Activated naive CD8-positive, alpha-beta T cell (primary cell): ENCODE results near the gene COMMD8.
A peak's percentile ranks its signal among the peaks of the same experiment; 100 is the strongest.

Source experiments
- H3K27ac Mint-ChIP-seq: one replicate; pipeline ENCODE4 v1.8.0; 2021; ENCODE audit warnings: mixed read lengths
- H3K27me3 Mint-ChIP-seq: one replicate; pipeline ENCODE4 v1.8.0; 2021; ENCODE audit warnings: mixed read lengths
- H3K36me3 Mint-ChIP-seq: one replicate; pipeline ENCODE4 v1.8.0; 2021; ENCODE audit warnings: mixed read lengths
- H3K4me1 Mint-ChIP-seq: one replicate; pipeline ENCODE4 v1.8.0; 2021; ENCODE audit warnings: low read depth, mixed read lengths
- H3K4me3 Mint-ChIP-seq: one replicate; pipeline ENCODE4 v1.8.0; 2021; ENCODE audit warnings: mild to moderate bottlenecking, mixed read lengths
- H3K9me3 Mint-ChIP-seq: one replicate; pipeline ENCODE4 v1.8.0; 2021; ENCODE audit warnings: low read depth, mixed read lengths

The COMMD8 gene

GRCh38 chr4:47484168-47484567, 20.7 kb upstream of the COMMD8 start:
- H3K27me3 Mint-ChIP-seq, result no peaks in the 10 kb centered on the region
- peak overlapping the region; percentile 46 for H3K27ac Mint-ChIP-seq
- H3K4me1 Mint-ChIP-seq, result peaks cover 28% of the 10 kb centered on the region
- H3K9me3 Mint-ChIP-seq, result no peaks in the 10 kb centered on the region
- peak overlapping the region; percentile 96 for H3K4me3 Mint-ChIP-seq
- no peaks in the 10 kb centered on the region for H3K36me3 Mint-ChIP-seq

DNA sequence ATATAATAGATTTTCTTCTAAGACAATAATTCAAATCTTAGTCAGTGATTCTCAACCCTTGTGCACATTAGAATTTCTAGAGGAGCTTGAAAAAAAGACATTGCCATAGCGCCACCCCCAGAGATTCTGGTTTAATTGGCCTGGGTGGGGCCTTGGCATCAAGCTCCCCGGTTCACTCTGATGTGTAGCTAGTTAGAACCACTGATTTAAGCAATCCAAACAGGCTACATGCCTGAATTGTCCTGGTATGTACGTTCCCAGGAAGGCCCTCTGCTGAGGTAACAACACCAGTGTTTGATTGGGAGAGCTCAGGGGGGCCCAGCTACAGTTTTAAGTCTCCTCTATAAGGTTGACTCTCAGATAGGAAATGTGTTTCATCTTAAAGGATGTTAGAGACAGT, 20.2 kb upstream of the COMMD8 start:
- Mint-ChIP-seq H3K27me3 (no peaks in the 10 kb centered on the region), H3K36me3 (no peaks in the 10 kb centered on the region), H3K27ac (no peak overlapping the region), H3K4me3 (no peak overlapping the region), H3K4me1 (peaks cover 28% of the 10 kb centered on the region), H3K9me3 (no peaks in the 10 kb centered on the region)

DNA sequence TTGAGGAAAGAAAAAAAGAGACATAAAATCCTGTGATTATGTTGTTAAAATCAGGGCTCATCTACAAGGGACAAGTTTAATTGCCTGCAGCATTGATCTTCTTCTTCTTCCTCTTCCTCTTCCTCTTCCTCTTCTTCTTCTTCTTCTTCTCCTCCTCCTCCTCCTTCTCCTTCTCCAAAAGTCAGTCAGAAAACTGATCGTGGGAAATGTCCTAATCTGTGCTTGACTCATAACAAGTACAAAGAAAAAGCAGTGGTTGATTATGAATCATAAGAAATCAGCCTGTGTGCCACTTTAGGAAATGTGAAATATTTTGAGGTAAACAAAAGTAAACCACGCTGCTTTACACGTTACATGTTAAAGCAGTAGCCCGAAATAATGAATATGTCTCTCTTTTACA, 18.8 kb upstream of the COMMD8 start:
- H3K27ac Mint-ChIP-seq, result no peak overlapping the region
- no peak overlapping the region for H3K4me3 Mint-ChIP-seq
- no peaks in the 10 kb centered on the region for H3K27me3 Mint-ChIP-seq
- peaks cover 28% of the 10 kb centered on the region for H3K4me1 Mint-ChIP-seq
- H3K9me3 Mint-ChIP-seq, result no peaks in the 10 kb centered on the region
- no peaks in the 10 kb centered on the region for H3K36me3 Mint-ChIP-seq

DNA sequence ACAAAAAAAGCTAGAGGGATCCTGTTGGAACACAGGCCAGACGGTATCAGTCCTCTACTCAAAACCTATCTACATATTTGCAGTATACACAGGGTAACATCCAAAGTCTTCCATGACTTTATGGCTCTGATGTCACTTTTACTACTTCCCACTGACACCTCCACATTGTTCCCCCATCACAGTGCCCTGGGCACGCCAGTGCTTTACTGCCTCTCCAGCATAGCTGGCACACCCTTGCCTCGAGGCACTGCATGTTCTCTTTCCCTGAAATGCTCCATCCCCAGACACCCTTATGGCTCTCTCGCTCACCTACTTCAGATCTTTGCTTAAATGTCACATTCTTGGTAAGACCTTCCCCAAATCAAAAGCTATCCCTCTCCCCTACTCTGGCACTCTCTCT, 15.3 kb upstream of the COMMD8 start:
- no peak overlapping the region for H3K27ac Mint-ChIP-seq
- no peak overlapping the region for H3K4me3 Mint-ChIP-seq
- peaks cover 6% of the 10 kb centered on the region for H3K4me1 Mint-ChIP-seq
- H3K9me3 Mint-ChIP-seq, result no peaks in the 10 kb centered on the region
- H3K36me3 Mint-ChIP-seq, result no peaks in the 10 kb centered on the region
- H3K27me3 Mint-ChIP-seq, result no peaks in the 10 kb centered on the region

DNA sequence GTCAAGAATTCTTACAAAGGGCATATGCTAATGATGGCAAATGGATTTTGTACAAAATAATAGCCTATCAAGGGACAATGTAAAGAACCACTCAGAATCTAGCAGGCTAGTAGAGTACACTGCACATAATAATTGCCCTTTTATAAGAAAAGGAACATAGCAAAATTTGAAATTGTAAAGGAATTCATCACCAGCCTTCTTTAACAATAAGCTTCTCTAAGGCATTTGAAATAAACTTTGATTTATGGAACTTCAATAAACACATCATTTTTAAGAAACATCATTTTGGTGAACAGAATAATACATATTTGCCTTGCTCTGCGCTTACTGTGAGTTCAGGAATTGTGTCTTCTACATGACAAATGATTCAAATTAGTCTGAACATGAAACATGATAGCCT, 11.9 kb upstream of the COMMD8 start:
- Mint-ChIP-seq H3K27ac (no peak overlapping the region), H3K36me3 (no peaks in the 10 kb centered on the region), H3K4me1 (no peaks in the 10 kb centered on the region), H3K27me3 (peaks cover 5% of the 10 kb centered on the region), H3K4me3 (no peak overlapping the region), H3K9me3 (no peaks in the 10 kb centered on the region)

DNA sequence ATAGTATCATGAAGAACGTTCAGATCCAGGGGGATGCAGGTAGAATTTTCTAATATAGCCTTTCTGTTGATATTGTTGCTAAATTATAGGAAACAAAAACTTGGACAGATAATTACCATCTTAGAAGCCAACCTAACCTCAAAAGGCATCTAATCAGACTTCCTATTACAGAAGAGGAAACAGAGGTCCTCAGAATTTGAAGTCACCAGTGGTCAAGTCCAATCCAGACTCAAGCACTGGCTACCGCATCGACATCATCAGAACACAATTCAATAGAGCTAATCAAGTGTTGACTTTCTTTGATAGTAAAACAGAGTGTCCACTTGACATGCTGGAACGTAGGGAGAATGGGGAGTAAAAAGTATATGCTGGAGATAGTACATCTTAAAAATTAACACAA, 11.3 kb upstream of the COMMD8 start:
- peaks cover 5% of the 10 kb centered on the region for H3K27me3 Mint-ChIP-seq
- no peaks in the 10 kb centered on the region for H3K36me3 Mint-ChIP-seq
- no peak overlapping the region for H3K4me3 Mint-ChIP-seq
- H3K27ac Mint-ChIP-seq, result no peak overlapping the region
- no peaks in the 10 kb centered on the region for H3K9me3 Mint-ChIP-seq
- no peaks in the 10 kb centered on the region for H3K4me1 Mint-ChIP-seq

GRCh38 chr4:47473141-47473750, 9.7 kb upstream of the COMMD8 start:
- no peak overlapping the region for H3K27ac Mint-ChIP-seq
- peaks cover 5% of the 10 kb centered on the region for H3K27me3 Mint-ChIP-seq
- H3K4me1 Mint-ChIP-seq, result no peaks in the 10 kb centered on the region
- H3K4me3 Mint-ChIP-seq, result no peak overlapping the region
- no peaks in the 10 kb centered on the region for H3K36me3 Mint-ChIP-seq
- no peaks in the 10 kb centered on the region for H3K9me3 Mint-ChIP-seq

DNA sequence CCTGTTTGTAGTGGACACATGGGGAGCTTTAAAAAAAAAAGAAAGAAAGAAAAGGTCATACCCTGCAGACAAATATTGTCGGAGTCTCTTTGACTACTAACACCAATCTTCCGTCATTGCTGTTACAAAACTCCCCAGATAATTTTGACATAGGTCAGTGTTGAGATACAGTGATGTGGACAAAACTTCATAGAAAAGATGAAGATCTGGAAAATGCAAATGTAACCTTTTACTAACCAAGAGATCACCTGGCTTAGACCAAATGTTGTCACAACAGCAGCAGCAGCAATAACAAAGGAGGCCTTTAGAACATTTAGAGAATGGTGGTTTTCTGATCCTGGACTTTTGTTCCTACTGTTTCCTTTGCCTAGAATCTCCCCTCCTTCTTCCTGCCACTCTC, 8.1 kb upstream of the COMMD8 start:
- H3K27ac Mint-ChIP-seq, result no peak overlapping the region
- no peaks in the 10 kb centered on the region for H3K9me3 Mint-ChIP-seq
- peaks cover 5% of the 10 kb centered on the region for H3K27me3 Mint-ChIP-seq
- H3K4me3 Mint-ChIP-seq, result no peak overlapping the region
- no peaks in the 10 kb centered on the region for H3K36me3 Mint-ChIP-seq
- no peaks in the 10 kb centered on the region for H3K4me1 Mint-ChIP-seq

GRCh38 chr4:47471064-47471463, 7.6 kb upstream of the COMMD8 start:
- H3K4me3 Mint-ChIP-seq, result no peak overlapping the region
- H3K9me3 Mint-ChIP-seq, result no peaks in the 10 kb centered on the region
- H3K4me1 Mint-ChIP-seq, result no peaks in the 10 kb centered on the region
- H3K27ac Mint-ChIP-seq, result no peak overlapping the region
- H3K27me3 Mint-ChIP-seq, result peaks cover 5% of the 10 kb centered on the region
- H3K36me3 Mint-ChIP-seq, result no peaks in the 10 kb centered on the region

DNA sequence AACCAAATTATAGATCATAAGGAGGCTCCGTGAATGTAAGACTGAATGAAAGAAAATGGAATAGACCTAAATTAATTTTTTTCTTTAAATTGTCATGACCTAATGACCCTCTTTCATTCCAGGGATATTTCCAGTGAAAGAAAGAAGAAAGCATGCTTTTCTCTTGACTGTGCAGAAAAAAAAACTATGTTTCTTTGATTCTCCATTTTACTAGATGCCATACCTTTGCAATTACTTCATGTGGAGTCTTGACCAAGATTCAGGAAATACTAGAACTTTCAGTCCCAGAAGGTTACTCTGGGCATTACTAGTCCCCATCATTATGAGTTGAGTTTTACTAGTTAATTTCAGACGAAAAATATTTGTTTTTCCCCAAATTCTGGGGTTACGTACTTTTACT, 6.4 kb upstream of the COMMD8 start:
- no peaks in the 10 kb centered on the region for H3K36me3 Mint-ChIP-seq
- no peaks in the 10 kb centered on the region for H3K4me1 Mint-ChIP-seq
- H3K27me3 Mint-ChIP-seq, result peaks cover 5% of the 10 kb centered on the region
- H3K9me3 Mint-ChIP-seq, result no peaks in the 10 kb centered on the region
- H3K4me3 Mint-ChIP-seq, result no peak overlapping the region
- H3K27ac Mint-ChIP-seq, result no peak overlapping the region

- H3K27ac Mint-ChIP-seq, result no peak overlapping the region
- no peaks in the 10 kb centered on the region for H3K36me3 Mint-ChIP-seq
- peaks cover 1% of the 10 kb centered on the region for H3K4me1 Mint-ChIP-seq
- no peaks in the 10 kb centered on the region for H3K9me3 Mint-ChIP-seq
- peaks cover 5% of the 10 kb centered on the region for H3K27me3 Mint-ChIP-seq
- H3K4me3 Mint-ChIP-seq, result no peak overlapping the region
Observed at GRCh38 chr4:47468706-47469365, 5.3 kb upstream of the COMMD8 start.

DNA sequence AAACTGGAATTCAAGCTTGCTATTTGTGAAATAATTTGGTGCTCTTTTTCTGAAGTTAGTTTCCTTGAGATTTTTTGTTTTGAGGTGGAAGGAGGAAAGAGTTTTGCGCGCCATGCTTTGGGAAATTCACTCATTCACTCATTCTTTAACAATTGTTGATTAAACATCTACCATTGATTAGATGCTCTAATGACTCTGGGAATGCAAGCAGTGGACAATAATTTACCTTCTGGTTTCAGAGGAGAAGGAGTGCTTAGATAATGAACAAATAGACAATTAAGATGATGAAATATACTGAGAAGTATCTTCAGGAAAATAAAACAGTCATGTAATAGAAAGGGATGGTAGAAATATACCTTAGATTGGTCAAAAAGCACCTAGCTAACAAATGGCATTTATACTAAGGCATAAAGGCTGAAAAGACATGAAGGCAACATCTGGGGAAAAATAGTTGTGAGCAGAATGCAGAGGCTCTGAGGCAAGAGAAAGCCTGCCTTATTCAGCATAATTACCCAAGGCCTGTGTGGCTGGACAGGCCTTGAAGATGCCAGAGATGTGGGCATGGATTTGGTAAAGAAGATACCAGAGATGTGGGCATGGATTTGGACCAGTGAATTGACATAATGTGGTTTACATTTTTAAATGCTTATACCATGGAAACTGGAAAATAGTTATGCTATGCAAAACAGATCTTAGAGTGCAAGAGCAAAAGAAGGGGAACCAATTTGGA, 2.7 kb upstream of the COMMD8 start:
- Mint-ChIP-seq H3K4me1 (peaks cover 22% of the 10 kb centered on the region), H3K27me3 (no peaks in the 10 kb centered on the region), H3K4me3 (no peak overlapping the region), H3K9me3 (no peaks in the 10 kb centered on the region), H3K27ac (no peak overlapping the region), H3K36me3 (no peaks in the 10 kb centered on the region)

DNA sequence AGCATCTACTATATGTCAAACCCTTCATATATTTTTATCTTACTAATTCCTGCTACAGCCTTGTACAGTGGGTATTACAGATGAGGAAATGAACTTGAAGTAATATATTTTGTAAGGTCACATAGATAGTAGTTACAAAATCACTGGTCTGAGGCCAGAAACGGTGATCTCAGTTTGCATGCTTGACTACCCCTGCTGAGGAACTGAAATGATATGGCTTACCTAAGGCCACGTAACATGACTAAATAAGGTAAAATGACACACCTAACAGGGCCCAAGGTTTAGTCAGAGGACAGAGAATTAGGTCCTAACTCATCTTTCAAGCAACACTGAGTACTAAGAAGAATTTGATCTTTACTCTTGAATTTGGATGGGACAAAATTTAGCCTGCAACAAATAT, 1.5 kb upstream of the COMMD8 start:
- Mint-ChIP-seq H3K4me1 (peaks cover 30% of the 10 kb centered on the region), H3K4me3 (no peak overlapping the region), H3K27ac (no peak overlapping the region), H3K9me3 (no peaks in the 10 kb centered on the region), H3K27me3 (no peaks in the 10 kb centered on the region), H3K36me3 (no peaks in the 10 kb centered on the region)

DNA sequence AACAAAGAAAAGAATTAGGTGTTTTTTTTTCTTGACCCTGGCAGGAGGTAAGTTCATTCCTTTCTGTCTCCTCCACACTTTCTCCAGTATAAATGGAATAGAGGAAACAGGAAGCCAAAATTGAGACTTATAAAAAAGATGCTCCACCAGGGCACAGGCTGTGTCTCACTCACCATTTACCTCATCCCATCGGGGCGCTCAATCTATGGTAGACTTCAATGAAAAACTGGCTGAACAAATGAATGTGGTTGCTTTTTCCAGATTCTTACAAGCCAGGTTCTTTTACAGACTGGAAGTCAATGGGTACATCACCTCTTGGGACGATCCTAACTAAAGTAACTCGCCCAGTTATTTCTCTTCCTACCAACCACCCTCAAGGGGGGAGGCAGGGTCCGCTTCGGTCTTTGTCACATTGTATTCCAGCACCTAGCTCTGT, 685 bp downstream of the COMMD8 start:
- no peaks in the 10 kb centered on the region for H3K9me3 Mint-ChIP-seq
- no peaks in the 10 kb centered on the region for H3K27me3 Mint-ChIP-seq
- peak overlapping the region; percentile 83 for H3K27ac Mint-ChIP-seq
- H3K4me3 Mint-ChIP-seq, result peak overlapping the region; percentile 91
- H3K36me3 Mint-ChIP-seq, result peaks cover 10% of the 10 kb centered on the region
- peaks cover 37% of the 10 kb centered on the region for H3K4me1 Mint-ChIP-seq

DNA sequence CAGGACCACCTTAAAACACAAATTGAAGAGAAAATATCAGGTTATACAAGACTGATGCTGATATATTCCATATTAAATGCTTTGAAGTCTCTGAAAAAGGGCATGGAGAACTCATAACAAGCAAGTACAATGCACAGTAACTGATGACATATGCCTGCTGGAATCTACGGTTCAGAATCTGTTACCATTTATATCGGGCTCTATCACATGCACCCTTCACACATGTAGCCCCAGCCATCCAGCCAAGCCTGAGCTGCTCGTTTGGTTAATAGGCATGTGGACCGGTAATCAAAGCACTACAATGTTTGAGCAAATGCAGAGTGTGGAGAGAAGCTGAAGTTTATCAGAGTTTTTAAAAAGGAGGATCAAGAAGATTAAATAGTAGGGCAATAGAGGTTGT, 11.8 kb downstream of the COMMD8 start:
- peak overlapping the region; percentile 35 for H3K27ac Mint-ChIP-seq
- H3K9me3 Mint-ChIP-seq, result no peaks in the 10 kb centered on the region
- H3K27me3 Mint-ChIP-seq, result no peaks in the 10 kb centered on the region
- no peak overlapping the region for H3K4me3 Mint-ChIP-seq
- H3K4me1 Mint-ChIP-seq, result peaks cover 5% of the 10 kb centered on the region
- peaks cover 18% of the 10 kb centered on the region for H3K36me3 Mint-ChIP-seq
